Gastroesophageal sphincter (tissue), 4 donors: Measurements from ENCODE around the gene RFTN2. TPM values are rescaled to one million over a fixed set of nuclear protein-coding genes. Genes with fewer than 3 reads are reported as not detected.

Source experiments
- ATAC-seq: fragments of 150-250 bp; one replicate; pipeline ENCODE4 v1.9.1; 2016; ENCODE audit warnings: mild to moderate bottlenecking, moderate library complexity
- H3K27ac ChIP-seq, 4 donors: fragments of 200-600 bp; sonication (generic) in 3 of 4; 1 replicate in 3 of 4; 2 replicates in 1 of 4; pipeline ENCODE4 v1.5.1; 2016 to 2019
- H3K27me3 ChIP-seq: fragments of 200-600 bp; sonication (generic); one replicate; pipeline ENCODE4 v1.5.1; 2019
- H3K36me3 ChIP-seq, 2 donors: fragments of 200-600 bp; sonication (generic); one replicate each; pipeline ENCODE4 v1.5.1; 2019; ENCODE audit warnings: control low read depth in 1 of 2
- H3K4me1 ChIP-seq, 3 donors: fragments of 200-600 bp; sonication (generic); 1 replicate in 2 of 3; 2 replicates in 1 of 3; pipeline ENCODE4 v1.5.1; 2016 to 2019; ENCODE audit warnings: control low read depth in 2 of 3
- H3K4me3 ChIP-seq, 2 donors: fragments of 200-600 bp; sonication (generic); one replicate each; pipeline ENCODE4 v1.5.1; 2019; ENCODE audit warnings: mild to moderate bottlenecking in 1 of 2, moderate library complexity in 1 of 2
- H3K9me3 ChIP-seq, 3 donors: fragments of 200-600 bp; sonication (generic); one replicate each; pipeline ENCODE4 v1.5.1; 2017 to 2019; ENCODE audit warnings: control low read depth in 2 of 3
- EP300 ChIP-seq: sonication (generic); formaldehyde crosslinking; IDR thresholded peaks from one replicate; pipeline ENCODE4 v1.6.1; 2017; ENCODE audit warnings: antibody characterized with exemption, mild to moderate bottlenecking
- POLR2A ChIP-seq, 2 donors: fragments of 450-650 bp; IDR thresholded peaks; one replicate each; pipeline ENCODE4 v1.6.1; 2017; ENCODE audit warnings: antibody characterized with exemption in 2 of 2, mild to moderate bottlenecking in 2 of 2, moderate library complexity in 1 of 2
- POLR2AphosphoS5 ChIP-seq: sonication (generic); formaldehyde crosslinking; IDR thresholded peaks from one replicate; pipeline ENCODE4 v1.6.1; 2017; ENCODE audit warnings: antibody characterized with exemption
- WGBS, 2 donors: methylation state at CpG; one replicate each; pipeline ENCODE4 v1.1.5; 2018; ENCODE audit warnings: low coverage in 1 of 2; 5-methylcytosine and 5-hydroxymethylcytosine counted together
- total RNA-seq, 4 donors: library from RNA; depleted of rRNA; stranded (reverse); fragments of >200 nt; gene quantifications; one replicate each; pipeline ENCODE4 v1.1.0, GENCODE V29; 2016
- TF ChIP-seq, protein P1 (sequence below), 4 experiments: fragments of 200-600 bp in 2 of 4; fragments of 450-650 bp in 2 of 4; sonication (generic) in 1 of 4; IDR thresholded peaks; one replicate each; pipeline ENCODE4 v1.5.1; 2017 to 2019; ENCODE audit warnings: antibody characterized with exemption in 4 of 4, mild to moderate bottlenecking in 2 of 4, moderate library complexity in 2 of 4

RFTN2 gene
- total RNA-seq, 4 donors from 2014 or later = 4.2 to 8.9 (median 7.8) TPM

- no peak overlapping the region for H3K4me3 ChIP-seq
- 87 to 91% methylated on average over 2 to 5 of the region's 5 CpGs for WGBS, 2 donors
- no peak for TF ChIP-seq POLR2A (IDR thresholded peaks at IDR 0.05)
- TF ChIP-seq, protein P1, sequence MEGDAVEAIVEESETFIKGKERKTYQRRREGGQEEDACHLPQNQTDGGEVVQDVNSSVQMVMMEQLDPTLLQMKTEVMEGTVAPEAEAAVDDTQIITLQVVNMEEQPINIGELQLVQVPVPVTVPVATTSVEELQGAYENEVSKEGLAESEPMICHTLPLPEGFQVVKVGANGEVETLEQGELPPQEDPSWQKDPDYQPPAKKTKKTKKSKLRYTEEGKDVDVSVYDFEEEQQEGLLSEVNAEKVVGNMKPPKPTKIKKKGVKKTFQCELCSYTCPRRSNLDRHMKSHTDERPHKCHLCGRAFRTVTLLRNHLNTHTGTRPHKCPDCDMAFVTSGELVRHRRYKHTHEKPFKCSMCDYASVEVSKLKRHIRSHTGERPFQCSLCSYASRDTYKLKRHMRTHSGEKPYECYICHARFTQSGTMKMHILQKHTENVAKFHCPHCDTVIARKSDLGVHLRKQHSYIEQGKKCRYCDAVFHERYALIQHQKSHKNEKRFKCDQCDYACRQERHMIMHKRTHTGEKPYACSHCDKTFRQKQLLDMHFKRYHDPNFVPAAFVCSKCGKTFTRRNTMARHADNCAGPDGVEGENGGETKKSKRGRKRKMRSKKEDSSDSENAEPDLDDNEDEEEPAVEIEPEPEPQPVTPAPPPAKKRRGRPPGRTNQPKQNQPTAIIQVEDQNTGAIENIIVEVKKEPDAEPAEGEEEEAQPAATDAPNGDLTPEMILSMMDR (IDR thresholded peaks at IDR 0.05) = no peak
- TF ChIP-seq POLR2AphosphoS5 = no peak
- TF ChIP-seq EP300 = no peak
- no peaks in the 10 kb centered on the region for H3K4me1 ChIP-seq
- no peaks in the 10 kb centered on the region for H3K9me3 ChIP-seq
- no peak overlapping the region for H3K27ac ChIP-seq
- H3K36me3 ChIP-seq = peaks cover 0 to 75% of the 10 kb centered on the region in 2 donors
- H3K27me3 ChIP-seq = no peaks in the 10 kb centered on the region
- no peak for ATAC-seq
Measured at GRCh38 chr2:197548582-197548981, 126.8 kb downstream of the RFTN2 start.

DNA sequence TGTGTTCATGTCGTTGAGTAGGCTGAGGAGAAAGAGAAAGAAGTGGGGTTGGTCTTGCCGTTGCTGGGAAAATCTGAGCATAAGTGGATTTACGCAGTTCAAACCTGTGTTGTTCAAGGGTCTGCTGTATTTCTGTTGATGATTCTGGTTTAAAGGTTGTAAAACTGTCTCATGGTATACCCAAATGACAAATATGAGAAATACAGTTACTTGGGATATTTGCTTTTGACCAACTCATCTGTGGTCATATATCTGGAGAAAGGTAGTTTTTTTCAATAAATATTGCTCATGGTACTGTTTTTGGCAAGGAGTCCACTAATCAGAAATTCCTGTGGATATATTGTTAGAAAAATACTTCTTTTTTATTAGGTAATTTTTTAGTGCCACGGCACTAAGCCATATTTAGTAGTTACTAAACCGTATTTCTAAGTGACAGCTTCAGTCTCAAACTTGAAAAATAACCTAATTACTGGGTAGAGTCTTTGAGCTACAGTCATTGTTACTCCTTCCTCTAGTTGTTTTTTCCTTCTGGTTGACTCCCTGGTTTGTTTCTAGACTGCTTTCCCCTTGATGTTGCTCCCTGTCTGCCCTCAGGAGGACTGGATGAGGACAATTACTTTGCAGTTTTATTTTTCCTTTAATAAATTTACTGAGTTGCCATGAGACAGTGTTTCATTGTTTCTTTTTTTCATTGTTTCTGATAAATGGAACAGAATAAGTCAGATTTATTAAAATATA lies 128.1 kb downstream of the RFTN2 start:
- H3K4me3 ChIP-seq = no peak overlapping the region
- no peak for ATAC-seq
- H3K4me1 ChIP-seq = no peaks in the 10 kb centered on the region
- TF ChIP-seq, protein P1 (IDR thresholded peaks at IDR 0.05) = no peak
- no peak for TF ChIP-seq POLR2AphosphoS5
- no peak for TF ChIP-seq EP300
- TF ChIP-seq POLR2A (IDR thresholded peaks at IDR 0.05) = no peak
- WGBS, 2 donors = 86 to 98% methylated on average over 4 to 5 of the region's 5 CpGs
- H3K27ac ChIP-seq = no peak overlapping the region
- H3K27me3 ChIP-seq = no peaks in the 10 kb centered on the region
- peaks cover 0 to 77% of the 10 kb centered on the region in 2 donors for H3K36me3 ChIP-seq
- H3K9me3 ChIP-seq = no peaks in the 10 kb centered on the region

- Histone ChIP-seq H3K27me3 (no peaks in the 10 kb centered on the region), H3K36me3 (peaks cover 0 to 66% of the 10 kb centered on the region in 2 donors), H3K9me3 (no peaks in the 10 kb centered on the region), H3K4me1 (peaks cover 0 to 6% (median 0%) of the 10 kb centered on the region in 3 donors), H3K4me3 (no peak overlapping the region), H3K27ac (no peak overlapping the region)
- no peak for TF ChIP-seq POLR2A (IDR thresholded peaks at IDR 0.05)
- no peak for TF ChIP-seq POLR2AphosphoS5
- TF ChIP-seq EP300 = no peak
- TF ChIP-seq, protein P1 (IDR thresholded peaks at IDR 0.05) = no peak
- 89% methylated on average over 3 of the region's 3 CpGs for WGBS, 2 donors
- ATAC-seq = no peak
Measured at GRCh38 chr2:197543206-197543605, 132.2 kb downstream of the RFTN2 start.

DNA sequence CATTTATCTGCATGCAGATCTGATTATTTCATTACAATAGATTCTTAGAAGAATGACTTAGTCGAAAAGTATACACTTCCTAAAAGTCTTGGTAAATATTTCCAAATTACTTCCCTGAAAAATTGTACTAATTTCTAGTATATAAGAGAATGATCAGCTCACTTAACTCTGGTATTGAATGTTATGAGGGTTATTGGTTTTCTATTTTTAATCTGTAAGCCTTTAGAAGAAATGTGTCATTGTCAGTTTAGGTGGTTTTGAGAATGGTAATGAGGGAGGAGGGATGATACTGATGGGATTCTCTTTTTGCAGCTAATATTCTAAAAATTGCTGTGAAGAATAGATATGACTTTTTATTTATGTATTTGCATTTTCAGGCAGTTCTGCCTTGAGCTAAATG lies 135.7 kb downstream of the RFTN2 start:
- Histone ChIP-seq H3K27me3 (no peaks in the 10 kb centered on the region), H3K4me1 (peaks cover 0 to 9% (median 0%) of the 10 kb centered on the region in 3 donors), H3K36me3 (peaks cover 0 to 75% of the 10 kb centered on the region in 2 donors), H3K4me3 (no peak overlapping the region), H3K27ac (no peak overlapping the region), H3K9me3 (no peaks in the 10 kb centered on the region)
- TF ChIP-seq POLR2AphosphoS5 (no peak), EP300 (no peak), POLR2A (IDR thresholded peaks at IDR 0.05) (no peak)
- TF ChIP-seq, protein P1 (IDR thresholded peaks at IDR 0.05) = no peak
- WGBS, 2 donors = 67 to 71% methylated on average over 1 of the region's 1 CpG
- no peak for ATAC-seq

DNA sequence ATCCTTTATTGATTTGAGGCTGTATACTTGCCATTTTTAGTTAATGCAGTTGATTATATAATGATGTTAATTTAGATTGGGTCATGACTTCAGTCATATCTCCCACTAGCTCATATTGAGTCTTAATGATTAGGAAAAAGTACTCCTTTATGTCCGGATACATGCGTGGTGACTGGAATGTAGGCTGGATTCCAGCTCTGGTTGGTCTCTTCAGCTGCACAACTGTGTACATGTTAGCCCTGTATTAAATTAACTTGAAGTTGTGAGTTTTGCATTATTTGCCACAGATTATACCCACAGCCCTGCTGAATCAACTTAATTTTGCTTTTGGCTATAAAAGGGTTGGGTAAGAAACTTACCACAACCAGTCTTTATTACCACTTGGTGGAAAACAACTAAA lies 137.0 kb downstream of the RFTN2 start:
- peaks cover 0 to 14% (median 0%) of the 10 kb centered on the region in 3 donors for H3K4me1 ChIP-seq
- H3K27me3 ChIP-seq = no peaks in the 10 kb centered on the region
- H3K27ac ChIP-seq = no peak overlapping the region
- 14 to 61% methylated on average over 2 of the region's 2 CpGs for WGBS, 2 donors
- H3K36me3 ChIP-seq = peaks cover 0 to 61% of the 10 kb centered on the region in 2 donors
- no peaks in the 10 kb centered on the region for H3K9me3 ChIP-seq
- TF ChIP-seq POLR2A (IDR thresholded peaks at IDR 0.05) (no peak), POLR2AphosphoS5 (no peak), EP300 (no peak)
- TF ChIP-seq, protein P1 (IDR thresholded peaks at IDR 0.05) = no peak
- no peak overlapping the region for H3K4me3 ChIP-seq
- no peak for ATAC-seq
